Dendritic cell treated with granulocyte-macrophage colony-stimulating factor and Interleukin-4, amounts not matched to agents 40 ng/mL and 50 ng/mL, for 4 days (primary cell): ENCODE measurements around the gene EMX1.

ENCODE experiments used
- H3K27ac Mint-ChIP-seq: one replicate; pipeline ENCODE4 v1.8.0; 2022; ENCODE audit warnings: mild to moderate bottlenecking, mixed read lengths
- H3K27me3 Mint-ChIP-seq: one replicate; pipeline ENCODE4 v1.8.0; 2022; ENCODE audit warnings: mild to moderate bottlenecking, mixed read lengths
- H3K36me3 Mint-ChIP-seq: one replicate; pipeline ENCODE4 v1.8.0; 2022; ENCODE audit warnings: low read depth, mixed read lengths
- H3K4me1 Mint-ChIP-seq: one replicate; pipeline ENCODE4 v1.8.0; 2022; ENCODE audit warnings: low read depth, mixed read lengths
- H3K4me3 Mint-ChIP-seq: one replicate; pipeline ENCODE4 v1.8.0; 2022; ENCODE audit warnings: mild to moderate bottlenecking, moderate library complexity, mixed read lengths
- H3K9me3 Mint-ChIP-seq: one replicate; pipeline ENCODE4 v1.8.0; 2022; ENCODE audit warnings: mixed read lengths
- intact Hi-C: fragments of 100-400 bp; cut with micrococcal nuclease; formaldehyde crosslinking; loops from one replicate; pipeline ENCODE4 v1.15.0; 2022

The EMX1 gene

GRCh38 chr2:72959554-72959953 lies 42.2 kb downstream of the EMX1 start:
- no peaks in the 10 kb centered on the region for H3K9me3 Mint-ChIP-seq
- H3K4me3 Mint-ChIP-seq: no peak overlapping the region
- peak overlapping the region; percentile 52 for H3K27ac Mint-ChIP-seq
- H3K4me1 Mint-ChIP-seq: peaks cover 67% of the 10 kb centered on the region
- peaks cover 24% of the 10 kb centered on the region for H3K27me3 Mint-ChIP-seq
- intact Hi-C loops: no loop called here
- H3K36me3 Mint-ChIP-seq: peaks cover 70% of the 10 kb centered on the region

- Mint-ChIP-seq H3K4me3 (no peak overlapping the region), H3K27ac (no peak overlapping the region), H3K36me3 (peaks cover 74% of the 10 kb centered on the region), H3K27me3 (peaks cover 23% of the 10 kb centered on the region), H3K4me1 (peaks cover 59% of the 10 kb centered on the region), H3K9me3 (no peaks in the 10 kb centered on the region)
- intact Hi-C loops: no loop called here
These were observed 43.0 kb downstream of the EMX1 start for GRCh38 chr2:72959995-72960981.

- H3K27me3 Mint-ChIP-seq: peaks cover 22% of the 10 kb centered on the region
- H3K4me1 Mint-ChIP-seq: peaks cover 51% of the 10 kb centered on the region
- H3K9me3 Mint-ChIP-seq: no peaks in the 10 kb centered on the region
- peaks cover 74% of the 10 kb centered on the region for H3K36me3 Mint-ChIP-seq
- intact Hi-C loops: no loop called here
- H3K4me3 Mint-ChIP-seq: no peak overlapping the region
- H3K27ac Mint-ChIP-seq: no peak overlapping the region
These were observed 43.9 kb downstream of the EMX1 start for GRCh38 chr2:72961036-72961720.

- Mint-ChIP-seq H3K27me3 (peaks cover 20% of the 10 kb centered on the region), H3K36me3 (peaks cover 75% of the 10 kb centered on the region), H3K9me3 (no peaks in the 10 kb centered on the region), H3K4me1 (peaks cover 45% of the 10 kb centered on the region), H3K4me3 (no peak overlapping the region), H3K27ac (no peak overlapping the region)
- intact Hi-C loops: no loop called here
These were observed 44.6 kb downstream of the EMX1 start for GRCh38 chr2:72961853-72962468.

- Mint-ChIP-seq H3K4me3 (no peak overlapping the region), H3K27ac (no peak overlapping the region), H3K9me3 (no peaks in the 10 kb centered on the region), H3K4me1 (peaks cover 35% of the 10 kb centered on the region), H3K27me3 (peaks cover 20% of the 10 kb centered on the region), H3K36me3 (peaks cover 85% of the 10 kb centered on the region)
- intact Hi-C loops: no loop called here
These were observed 45.6 kb downstream of the EMX1 start for GRCh38 chr2:72962911-72963310.

- Mint-ChIP-seq H3K4me3 (no peak overlapping the region), H3K27me3 (peaks cover 20% of the 10 kb centered on the region), H3K27ac (no peak overlapping the region), H3K36me3 (peaks cover 91% of the 10 kb centered on the region), H3K9me3 (no peaks in the 10 kb centered on the region), H3K4me1 (peaks cover 31% of the 10 kb centered on the region)
- intact Hi-C loops: no loop called here
These were observed 46.3 kb downstream of the EMX1 start for GRCh38 chr2:72963423-72964145.

GRCh38 chr2:72964146-72964525 lies 46.8 kb downstream of the EMX1 start:
- intact Hi-C loops: no loop called here
- H3K27ac Mint-ChIP-seq: no peak overlapping the region
- H3K4me3 Mint-ChIP-seq: no peak overlapping the region
- peaks cover 25% of the 10 kb centered on the region for H3K4me1 Mint-ChIP-seq
- peaks cover 17% of the 10 kb centered on the region for H3K27me3 Mint-ChIP-seq
- H3K36me3 Mint-ChIP-seq: peaks cover 91% of the 10 kb centered on the region
- H3K9me3 Mint-ChIP-seq: no peaks in the 10 kb centered on the region

- Mint-ChIP-seq H3K27ac (no peak overlapping the region), H3K36me3 (peaks cover 90% of the 10 kb centered on the region), H3K4me3 (no peak overlapping the region), H3K4me1 (peaks cover 16% of the 10 kb centered on the region), H3K27me3 (peaks cover 10% of the 10 kb centered on the region), H3K9me3 (no peaks in the 10 kb centered on the region)
- intact Hi-C loops: no loop called here
These were observed 47.7 kb downstream of the EMX1 start for GRCh38 chr2:72965016-72965415.

- intact Hi-C loops: no loop called here
- Mint-ChIP-seq H3K4me3 (no peak overlapping the region), H3K27ac (no peak overlapping the region), H3K4me1 (peaks cover 8% of the 10 kb centered on the region), H3K9me3 (no peaks in the 10 kb centered on the region), H3K27me3 (peaks cover 1% of the 10 kb centered on the region), H3K36me3 (peaks cover 90% of the 10 kb centered on the region)
These were observed 48.6 kb downstream of the EMX1 start for GRCh38 chr2:72965770-72966450.

GRCh38 chr2:72968286-72968685 lies 51.0 kb downstream of the EMX1 start:
- H3K27ac Mint-ChIP-seq: no peak overlapping the region
- no peak overlapping the region for H3K4me3 Mint-ChIP-seq
- intact Hi-C loops: no loop called here
- no peaks in the 10 kb centered on the region for H3K9me3 Mint-ChIP-seq
- H3K27me3 Mint-ChIP-seq: no peaks in the 10 kb centered on the region
- peaks cover 9% of the 10 kb centered on the region for H3K4me1 Mint-ChIP-seq
- peaks cover 99% of the 10 kb centered on the region for H3K36me3 Mint-ChIP-seq

- Mint-ChIP-seq H3K4me3 (no peak overlapping the region), H3K9me3 (no peaks in the 10 kb centered on the region), H3K27me3 (no peaks in the 10 kb centered on the region), H3K27ac (no peak overlapping the region), H3K4me1 (peaks cover 21% of the 10 kb centered on the region), H3K36me3 (peaks cover 94% of the 10 kb centered on the region)
- intact Hi-C loops: no loop called here
These were observed 52.4 kb downstream of the EMX1 start for GRCh38 chr2:72969706-72970105.

GRCh38 chr2:72971036-72971435 lies 53.7 kb downstream of the EMX1 start:
- intact Hi-C loops: no loop called here

More at GRCh38 chr2:72971036-72971435, 53.7 kb downstream of the EMX1 start:
- Mint-ChIP-seq H3K9me3 (no peaks in the 10 kb centered on the region), H3K36me3 (peaks cover 94% of the 10 kb centered on the region), H3K4me3 (no peak overlapping the region), H3K27me3 (no peaks in the 10 kb centered on the region), H3K27ac (no peak overlapping the region), H3K4me1 (peaks cover 26% of the 10 kb centered on the region)
